IPS-18a (cell line): ENCODE results near the gene SPECC1L.

Experiments
- H3K27ac ChIP-seq: one replicate; pipeline ENCODE4 v1.5.1; 2013; ENCODE audit warnings: low read length
- H3K27me3 ChIP-seq: one replicate; pipeline ENCODE4 v1.6.1; 2013; ENCODE audit warnings: mild to moderate bottlenecking, low read length; ENCODE audit not compliant: control insufficient read depth, insufficient read depth
- H3K36me3 ChIP-seq: one replicate; pipeline ENCODE4 v1.6.1; 2013; ENCODE audit warnings: low read depth, low read length; ENCODE audit not compliant: control insufficient read depth
- H3K4me1 ChIP-seq: one replicate; pipeline ENCODE4 v1.6.1; 2013; ENCODE audit warnings: low read depth, low read length; ENCODE audit not compliant: control insufficient read depth
- H3K4me3 ChIP-seq: one replicate; pipeline ENCODE4 v1.5.1; 2013; ENCODE audit warnings: low read length
- H3K9ac ChIP-seq: one replicate; pipeline ENCODE4 v1.6.1; 2013; ENCODE audit warnings: mild to moderate bottlenecking, low read length, moderate library complexity
- H3K9me3 ChIP-seq: one replicate; pipeline ENCODE4 v1.6.1; 2013; ENCODE audit warnings: low read depth, low read length; ENCODE audit not compliant: control insufficient read depth

Gene SPECC1L

DNA sequence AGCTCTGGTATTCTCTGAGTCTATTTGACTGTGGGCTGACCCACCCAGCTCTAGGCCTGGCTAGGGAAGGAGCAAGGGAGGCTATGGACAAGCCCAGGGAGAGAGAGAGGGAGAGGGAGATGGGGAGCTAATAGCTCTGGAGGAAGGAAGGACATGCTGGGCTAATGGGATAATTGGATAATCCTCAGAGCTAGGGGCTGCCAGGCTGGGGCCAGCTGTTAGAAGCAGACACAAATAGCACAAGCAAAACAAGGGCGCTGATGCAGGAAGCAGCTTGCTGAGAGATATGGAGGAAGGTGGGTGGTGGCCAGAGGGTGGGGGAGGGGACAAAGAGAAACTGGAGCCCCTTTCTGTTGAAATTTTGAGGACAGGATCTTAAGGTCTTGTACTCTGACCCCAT lies 180.0 kb downstream of the SPECC1L start:
- no peaks in the 10 kb centered on the region for H3K27me3 ChIP-seq
- H3K4me3 ChIP-seq, result no peak overlapping the region
- H3K9me3 ChIP-seq, result no peaks in the 10 kb centered on the region
- H3K36me3 ChIP-seq, result no peaks in the 10 kb centered on the region
- H3K9ac ChIP-seq, result no peak overlapping the region
- H3K27ac ChIP-seq, result no peak overlapping the region
- H3K4me1 ChIP-seq, result peaks cover 3% of the 10 kb centered on the region

DNA sequence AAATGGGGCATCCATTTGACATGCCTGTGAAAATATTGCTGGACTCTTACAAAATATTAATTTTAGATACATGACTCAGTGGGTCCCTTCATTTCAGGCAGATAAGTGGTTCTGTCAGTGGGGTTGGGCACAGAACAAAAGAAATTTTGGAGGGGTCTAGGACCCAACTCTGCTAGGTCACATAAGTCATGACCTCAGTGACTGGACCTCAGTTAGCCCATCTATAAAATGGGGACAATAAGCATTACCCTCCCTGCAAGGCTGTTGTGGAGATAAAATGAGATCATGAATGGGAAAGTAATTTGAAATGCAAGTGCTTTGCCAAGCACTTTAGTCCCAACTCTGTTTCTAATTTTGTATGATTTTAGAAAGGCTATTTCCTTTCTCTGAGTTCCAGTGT lies 180.5 kb downstream of the SPECC1L start:
- Histone ChIP-seq H3K4me3 (no peak overlapping the region), H3K9me3 (no peaks in the 10 kb centered on the region), H3K4me1 (no peaks in the 10 kb centered on the region), H3K27me3 (no peaks in the 10 kb centered on the region), H3K27ac (no peak overlapping the region), H3K9ac (no peak overlapping the region), H3K36me3 (no peaks in the 10 kb centered on the region)

DNA sequence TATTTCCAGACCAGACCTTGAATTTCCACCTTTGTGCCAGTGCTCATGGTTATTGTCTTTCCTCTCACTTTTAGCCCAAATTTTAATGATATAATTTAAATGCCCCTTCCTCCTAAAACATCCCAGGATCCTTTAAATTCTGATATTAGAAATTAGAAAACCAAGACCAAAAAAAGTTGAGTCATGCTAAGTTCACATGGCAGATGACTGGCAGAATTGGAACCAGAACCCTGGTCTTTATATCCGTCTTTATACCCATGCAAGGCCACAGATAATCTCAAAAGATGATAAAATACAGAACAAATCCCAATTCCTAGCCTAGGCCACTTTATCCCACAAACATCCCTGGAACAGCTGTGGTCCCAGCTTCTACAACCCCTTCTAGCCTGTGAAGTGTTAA lies 183.2 kb downstream of the SPECC1L start:
- Histone ChIP-seq H3K4me1 (no peaks in the 10 kb centered on the region), H3K9ac (no peak overlapping the region), H3K9me3 (no peaks in the 10 kb centered on the region), H3K27ac (no peak overlapping the region), H3K36me3 (no peaks in the 10 kb centered on the region), H3K27me3 (no peaks in the 10 kb centered on the region), H3K4me3 (no peak overlapping the region)

DNA sequence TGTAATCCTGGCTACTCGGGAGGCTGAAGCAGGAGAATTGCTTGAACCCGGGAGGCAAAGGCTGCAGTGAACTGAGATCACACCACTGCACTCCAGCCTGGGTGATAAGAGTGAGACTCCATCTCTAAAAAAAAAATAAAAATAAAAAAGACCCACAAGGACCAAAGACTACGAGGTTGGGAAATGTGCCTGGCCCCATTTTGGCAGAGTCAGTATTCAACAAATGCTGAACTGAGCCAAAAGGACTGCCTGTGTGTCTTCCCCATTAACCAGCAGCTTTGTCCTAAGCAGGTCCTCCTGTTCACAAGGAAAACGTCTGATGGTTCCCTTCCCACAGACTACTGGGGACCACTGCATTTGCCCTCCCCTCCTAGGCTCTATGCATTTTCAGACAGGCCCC lies 184.4 kb downstream of the SPECC1L start:
- no peak overlapping the region for H3K9ac ChIP-seq
- H3K4me1 ChIP-seq, result no peaks in the 10 kb centered on the region
- no peaks in the 10 kb centered on the region for H3K36me3 ChIP-seq
- no peak overlapping the region for H3K4me3 ChIP-seq
- no peaks in the 10 kb centered on the region for H3K27me3 ChIP-seq
- no peaks in the 10 kb centered on the region for H3K9me3 ChIP-seq
- no peak overlapping the region for H3K27ac ChIP-seq

DNA sequence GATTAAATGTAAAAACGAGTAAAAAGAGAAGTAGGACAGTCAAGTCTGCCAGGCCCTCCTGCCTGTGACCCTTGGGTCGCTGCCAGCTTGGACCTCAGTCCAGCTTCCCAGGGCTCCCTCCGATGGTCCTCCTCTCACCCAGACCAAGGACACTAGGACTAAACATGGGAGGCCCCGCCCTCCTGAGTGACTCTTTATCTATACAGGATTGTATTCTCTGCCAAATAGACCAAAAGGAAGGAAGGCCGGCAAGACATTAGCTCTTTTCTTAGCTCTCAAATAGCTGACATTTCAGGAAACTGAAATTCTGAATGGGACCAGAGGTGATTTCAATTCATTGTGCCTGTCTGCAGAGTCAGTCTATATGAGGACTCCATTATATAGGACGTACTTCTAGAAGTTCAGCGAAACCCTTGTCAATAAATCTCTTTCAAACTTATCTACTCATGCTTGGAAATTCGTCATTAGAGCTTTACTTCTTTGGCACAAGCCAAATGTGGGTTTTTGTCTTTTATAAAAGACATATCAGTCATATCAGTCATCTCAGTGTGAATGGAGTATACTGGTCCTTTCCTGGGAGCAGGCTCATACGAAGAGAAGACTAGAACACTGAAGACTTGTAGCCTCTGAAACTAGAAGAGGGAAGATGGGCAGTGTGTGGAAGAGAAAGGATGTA lies 185.3 kb downstream of the SPECC1L start:
- Histone ChIP-seq H3K36me3 (no peaks in the 10 kb centered on the region), H3K4me1 (peaks cover 6% of the 10 kb centered on the region), H3K9me3 (no peaks in the 10 kb centered on the region), H3K27ac (no peak overlapping the region), H3K9ac (no peak overlapping the region), H3K4me3 (no peak overlapping the region), H3K27me3 (no peaks in the 10 kb centered on the region)

DNA sequence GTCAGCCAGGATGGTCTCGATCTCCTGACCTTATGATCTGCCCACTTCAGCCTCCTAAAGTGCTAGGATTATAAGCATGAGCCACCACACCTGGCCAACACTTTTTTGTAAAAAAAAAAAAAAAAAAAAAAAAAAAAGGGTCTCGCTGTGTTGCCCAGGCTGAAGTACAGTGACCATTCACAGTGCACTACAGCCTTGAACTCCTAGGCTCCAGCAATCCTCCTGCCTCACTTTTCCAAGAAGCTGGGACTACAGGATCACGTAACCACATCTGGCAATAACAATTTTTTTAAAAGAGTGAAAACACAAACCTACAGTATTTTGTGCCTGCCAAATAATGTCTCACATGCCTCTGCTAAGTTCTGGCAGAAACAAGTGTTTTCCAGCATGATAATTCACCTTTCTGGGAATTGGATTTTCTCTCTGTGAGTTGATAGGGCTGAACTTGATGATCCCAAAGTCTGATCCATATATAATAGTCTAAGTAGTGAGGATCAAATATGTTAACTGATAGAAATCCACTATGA lies 187.3 kb downstream of the SPECC1L start:
- peaks cover 7% of the 10 kb centered on the region for H3K4me1 ChIP-seq
- no peak overlapping the region for H3K27ac ChIP-seq
- no peaks in the 10 kb centered on the region for H3K36me3 ChIP-seq
- H3K9me3 ChIP-seq, result no peaks in the 10 kb centered on the region
- H3K4me3 ChIP-seq, result no peak overlapping the region
- H3K9ac ChIP-seq, result no peak overlapping the region
- no peaks in the 10 kb centered on the region for H3K27me3 ChIP-seq

DNA sequence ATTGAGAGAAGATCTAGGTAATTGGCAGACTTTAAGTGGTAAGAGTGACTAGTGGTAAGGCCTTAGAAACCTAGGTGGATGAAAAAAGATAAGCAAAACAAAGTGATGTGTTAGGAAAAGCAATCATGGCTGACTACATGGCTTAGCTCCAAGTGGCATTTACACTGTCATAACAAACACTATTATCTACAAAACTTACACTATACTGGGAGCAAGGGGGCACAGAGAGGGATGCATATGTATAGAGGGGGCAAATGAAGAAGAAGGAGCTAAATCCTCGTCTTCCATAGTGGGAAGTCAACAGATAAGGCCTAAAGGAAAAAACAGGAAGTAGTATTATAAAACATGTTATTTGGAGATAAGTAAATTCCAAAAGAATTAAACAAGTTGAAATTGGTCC lies 189.3 kb downstream of the SPECC1L start:
- Histone ChIP-seq H3K27me3 (no peaks in the 10 kb centered on the region), H3K4me3 (no peak overlapping the region), H3K27ac (no peak overlapping the region), H3K9ac (no peak overlapping the region), H3K4me1 (peaks cover 7% of the 10 kb centered on the region), H3K36me3 (no peaks in the 10 kb centered on the region), H3K9me3 (no peaks in the 10 kb centered on the region)

DNA sequence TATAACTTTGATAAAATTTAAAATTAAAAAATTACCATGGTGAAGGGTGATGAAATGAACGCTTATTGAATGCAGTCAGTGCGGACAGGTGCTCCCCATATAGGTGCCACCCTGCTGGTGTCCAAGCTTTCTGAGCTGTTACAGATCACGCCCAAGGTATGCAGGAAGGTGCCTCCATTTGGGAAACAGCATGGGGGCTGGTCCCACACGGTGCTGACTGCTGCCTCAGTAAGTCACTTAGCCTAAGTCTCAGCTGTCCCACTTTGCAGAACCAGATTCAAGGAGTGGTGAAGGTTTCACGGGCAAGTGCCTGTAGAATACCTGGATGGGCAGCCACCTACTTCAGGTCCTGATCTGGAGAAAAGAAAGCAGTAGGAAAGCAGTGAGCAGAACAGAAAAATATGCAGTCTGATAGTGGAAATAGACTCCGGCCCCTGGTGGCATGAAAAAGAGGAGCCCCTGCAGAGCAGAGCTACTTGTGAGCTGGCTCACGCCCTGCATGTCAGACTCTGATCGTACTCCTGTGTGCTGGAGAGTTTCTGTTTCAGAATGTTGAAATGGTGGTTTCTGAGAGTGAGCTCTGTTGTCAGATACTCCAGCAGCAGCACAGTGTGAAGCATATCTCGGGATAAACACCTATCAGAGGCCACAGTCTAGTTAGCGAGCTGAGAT lies 189.9 kb downstream of the SPECC1L start:
- H3K9ac ChIP-seq, result no peak overlapping the region
- H3K27ac ChIP-seq, result no peak overlapping the region

DNA sequence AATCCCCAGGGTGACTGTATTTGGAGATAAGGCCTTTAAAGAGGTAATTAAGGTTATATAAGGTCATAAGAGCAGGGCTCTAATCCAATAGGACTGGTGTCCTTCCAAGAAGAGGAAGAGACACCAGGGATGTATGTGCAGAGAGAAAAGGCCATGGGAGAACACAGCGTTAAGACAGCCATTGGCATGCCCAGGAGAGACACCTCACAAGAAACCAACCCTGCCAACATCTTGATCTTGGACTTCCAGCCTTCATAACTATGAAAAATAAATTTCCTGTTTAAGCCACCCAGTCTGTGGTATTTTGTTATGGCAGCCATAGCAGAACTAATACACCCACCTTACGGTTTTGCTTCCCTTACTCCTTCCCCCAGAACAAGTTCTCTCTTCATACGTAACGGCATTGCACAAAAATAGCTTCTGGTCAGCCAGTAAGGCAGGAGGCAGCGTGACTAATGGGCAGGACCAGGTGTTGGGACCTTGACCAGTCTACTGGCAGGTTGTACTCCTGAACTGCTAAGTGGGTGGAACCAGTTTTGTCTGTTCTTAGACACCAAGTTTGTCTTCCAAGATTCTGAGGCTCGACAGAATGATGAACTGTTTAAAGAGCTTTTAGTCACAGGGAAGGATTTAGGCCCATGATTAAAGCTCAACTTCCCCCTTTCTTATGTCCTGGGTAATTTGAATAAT lies 192.6 kb downstream of the SPECC1L start:
- Histone ChIP-seq H3K36me3 (no peaks in the 10 kb centered on the region), H3K9ac (no peak overlapping the region), H3K27ac (no peak overlapping the region), H3K4me1 (peaks cover 14% of the 10 kb centered on the region), H3K9me3 (no peaks in the 10 kb centered on the region), H3K27me3 (no peaks in the 10 kb centered on the region), H3K4me3 (no peak overlapping the region)

More for the DNA sequence above, 189.9 kb downstream of the SPECC1L start:
- peaks cover 7% of the 10 kb centered on the region for H3K4me1 ChIP-seq
- H3K36me3 ChIP-seq, result no peaks in the 10 kb centered on the region
- H3K27me3 ChIP-seq, result no peaks in the 10 kb centered on the region
- H3K4me3 ChIP-seq, result no peak overlapping the region
- H3K9me3 ChIP-seq, result no peaks in the 10 kb centered on the region

DNA sequence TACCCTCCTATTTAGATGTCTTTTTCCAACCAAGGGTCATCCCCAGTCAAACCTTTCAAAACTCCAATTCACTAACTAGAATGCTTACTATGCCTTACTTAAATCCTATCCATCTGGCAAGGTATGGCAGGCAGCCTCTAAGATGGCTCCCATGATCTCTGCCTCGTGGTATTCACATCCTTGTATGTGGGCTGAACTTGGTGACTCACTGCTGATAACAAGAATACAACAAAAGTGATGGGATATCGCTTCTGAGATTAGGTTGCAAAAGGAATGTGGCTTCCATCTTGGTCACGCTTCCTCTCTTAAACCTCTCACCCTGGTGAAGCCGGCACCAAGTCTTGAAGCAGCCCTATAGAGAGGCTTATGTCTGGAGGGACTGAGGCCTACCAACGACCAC lies 194.9 kb downstream of the SPECC1L start:
- Histone ChIP-seq H3K36me3 (no peaks in the 10 kb centered on the region), H3K27ac (no peak overlapping the region), H3K4me3 (no peak overlapping the region), H3K27me3 (no peaks in the 10 kb centered on the region), H3K9ac (no peak overlapping the region), H3K4me1 (peaks cover 11% of the 10 kb centered on the region), H3K9me3 (no peaks in the 10 kb centered on the region)

DNA sequence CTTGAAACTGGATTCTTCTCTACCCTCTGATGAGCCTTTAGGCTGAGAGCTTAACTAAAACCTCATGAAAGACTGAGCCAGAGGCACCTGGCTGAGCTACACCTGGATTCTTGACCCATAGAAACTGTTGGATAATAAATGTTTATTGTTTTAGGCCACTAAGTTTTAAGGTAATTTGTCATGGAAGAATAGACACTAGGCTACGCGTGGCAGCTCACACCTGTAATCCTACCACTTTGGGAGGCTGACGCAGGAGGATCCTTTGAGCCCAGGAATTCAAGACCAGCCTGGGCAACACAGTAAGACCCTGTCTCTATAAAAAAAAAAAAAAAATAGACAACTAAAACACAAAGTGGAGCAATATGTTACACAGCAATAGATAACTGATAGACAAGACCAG lies 195.3 kb downstream of the SPECC1L start:
- Histone ChIP-seq H3K9ac (no peak overlapping the region), H3K27me3 (no peaks in the 10 kb centered on the region), H3K4me3 (no peak overlapping the region), H3K27ac (no peak overlapping the region), H3K9me3 (no peaks in the 10 kb centered on the region), H3K4me1 (peaks cover 7% of the 10 kb centered on the region), H3K36me3 (no peaks in the 10 kb centered on the region)
